MM.1S (cell line): ENCODE data around the gene DHRS3.

Experiments used
- CTCF ChIP-seq: fragments of 300-600 bp; sonication (generic); IDR thresholded peaks from 2 replicates; pipeline ENCODE4 v1.5.1; 2016; ENCODE audit warnings: antibody characterized with exemption, low read length, mixed read lengths
- EZH2phosphoT487 ChIP-seq: fragments of 300-600 bp; sonication (generic); IDR thresholded peaks from 2 replicates; pipeline ENCODE4 v1.6.1; 2018; ENCODE audit warnings: antibody characterized with exemption, low read length

- TF ChIP-seq CTCF (no peak), EZH2phosphoT487 (no peak)
Observed at GRCh38 chr1:12634156-12634555, 16.1 kb upstream of the DHRS3 start.
